Vagina (tissue), 2 donors: Measurements from ENCODE around the gene ACOXL.

Source experiments
- CTCF ChIP-seq, 3 experiments: fragments of 450-650 bp in 2 of 3; fragments of 200-600 bp in 1 of 3; sonication (generic) in 1 of 3; IDR thresholded peaks; one replicate each; pipeline ENCODE4 v1.5.1; 2017 to 2019; ENCODE audit warnings: antibody characterized with exemption in 3 of 3, mild to moderate bottlenecking in 2 of 3, moderate library complexity in 2 of 3
- POLR2A ChIP-seq, 2 donors: fragments of 450-650 bp; IDR thresholded peaks; one replicate each; pipeline ENCODE4 v1.6.1; 2017; ENCODE audit warnings: antibody characterized with exemption in 2 of 2, mild to moderate bottlenecking in 2 of 2, moderate library complexity in 2 of 2
- POLR2AphosphoS5 ChIP-seq, 2 donors: sonication (generic); formaldehyde crosslinking; IDR thresholded peaks; one replicate each; pipeline ENCODE4 v1.9.0; 2017; ENCODE audit warnings: antibody characterized with exemption in 2 of 2, mild to moderate bottlenecking in 2 of 2, low read depth in 1 of 2; ENCODE audit not compliant: insufficient read depth in 1 of 2

- no peak for TF ChIP-seq POLR2A (IDR thresholded peaks at IDR 0.05)
- no peak for TF ChIP-seq CTCF (IDR thresholded peaks at IDR 0.05)
- TF ChIP-seq POLR2AphosphoS5 (IDR thresholded peaks at IDR 0.05; ENCODE audit: insufficient read depth in 1 of 2, low read depth in 1 of 2), result no peak
These were observed 109.7 kb downstream of the ACOXL start for GRCh38 chr2:110842048-110842447.
